GM18907 (cell line): Measurements from ENCODE around the gene SLC35E3.
"Not testable (repeated sequence)": the region's sequence is repeated elsewhere in the genome, so short reads cannot be mapped to it uniquely, and the experiment has no call there.

ENCODE experiments used
- ATAC-seq: cut with Tn5 transposase; IDR thresholded peaks from one replicate; pipeline ENCODE4 v1.9.1; 2021; ENCODE audit warnings: mild to moderate bottlenecking, moderate library complexity; ENCODE audit not compliant: unreplicated experiment

The SLC35E3 gene

GRCh38 chr12:68793975-68794652, 48.1 kb downstream of the SLC35E3 start:
- ATAC-seq: no peak

GRCh38 chr12:68794653-68795251, 48.8 kb downstream of the SLC35E3 start:
- no peak for ATAC-seq

GRCh38 chr12:68796399-68796798, 50.4 kb downstream of the SLC35E3 start:
- ATAC-seq: no peak

DNA sequence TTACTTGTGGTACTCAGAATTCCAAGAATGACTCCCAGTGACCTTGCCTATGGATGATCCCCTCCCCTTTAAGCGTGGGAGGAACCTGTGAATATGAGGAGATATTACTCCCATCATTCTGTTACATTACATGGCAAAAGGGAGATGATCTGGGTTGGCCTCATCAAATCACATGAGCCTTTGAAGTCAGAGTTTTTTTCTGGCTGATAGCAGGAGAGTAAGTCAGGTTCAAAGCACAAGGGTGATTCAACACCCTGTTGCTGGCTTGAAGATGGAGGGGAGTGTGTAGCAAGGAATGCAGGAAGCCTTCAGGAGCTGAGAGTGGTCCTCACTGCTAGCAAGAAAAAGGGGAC, 52.9 kb downstream of the SLC35E3 start:
- ATAC-seq: no peak

DNA sequence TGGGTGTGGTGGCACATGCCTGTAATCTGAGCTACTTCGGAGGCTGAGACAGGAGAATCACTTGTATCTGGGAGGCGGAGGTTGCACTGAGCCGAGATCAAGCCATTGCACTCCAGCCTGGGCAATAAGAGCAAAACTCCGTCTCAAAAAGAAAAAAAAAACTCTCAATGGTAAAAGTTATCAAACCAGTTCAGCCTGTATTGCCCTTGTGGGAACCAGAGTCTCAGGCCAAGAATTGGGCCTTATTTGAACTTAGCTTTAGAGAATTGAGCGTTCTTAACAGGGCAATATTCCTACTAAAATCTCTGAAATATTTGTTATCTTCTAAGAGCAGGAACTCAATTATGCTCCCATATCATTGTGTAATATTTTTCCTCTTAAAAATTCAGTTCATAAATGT, 54.3 kb downstream of the SLC35E3 start:
- ATAC-seq: no peak

- not testable (repeated sequence) for ATAC-seq
Observed at GRCh38 chr12:68801124-68801523, 55.1 kb downstream of the SLC35E3 start.

- not testable (repeated sequence) for ATAC-seq
Observed at GRCh38 chr12:68802372-68802745, 56.4 kb downstream of the SLC35E3 start.

GRCh38 chr12:68802911-68803651, 57.1 kb downstream of the SLC35E3 start:
- not testable (repeated sequence) for ATAC-seq

DNA sequence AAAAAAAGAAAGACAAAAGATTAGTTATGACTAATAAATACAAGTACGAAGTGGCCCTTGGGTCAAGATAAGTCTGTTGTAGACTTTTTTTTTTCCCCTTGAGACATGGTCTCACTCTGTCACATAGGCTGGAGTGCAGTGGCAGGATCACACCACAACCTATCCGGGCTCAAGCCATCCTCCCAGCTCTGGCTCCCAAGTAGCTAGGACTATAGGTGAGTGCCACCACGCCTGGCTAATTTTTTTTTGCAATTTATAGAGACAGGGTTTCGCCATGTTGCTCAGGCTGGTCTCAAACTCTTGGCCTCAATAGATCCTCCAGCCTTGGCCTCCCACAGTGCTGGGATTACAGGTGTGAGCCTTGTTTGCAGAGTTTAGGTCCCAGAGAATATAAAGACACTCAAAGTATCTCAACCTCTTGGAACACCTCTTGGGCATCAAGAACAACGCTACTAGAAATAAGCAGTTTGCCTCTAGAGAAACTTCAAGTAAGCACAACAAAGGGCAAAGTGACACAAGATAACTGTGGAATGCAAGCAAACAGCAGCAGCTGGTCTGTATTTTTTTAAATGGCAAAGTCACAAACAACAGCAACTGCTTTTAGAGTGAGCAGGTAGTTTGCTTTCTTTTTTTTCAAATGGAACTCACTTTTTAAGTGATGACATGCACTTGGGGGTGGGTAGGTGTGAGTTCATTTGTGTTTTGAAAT, 58.1 kb downstream of the SLC35E3 start:
- no peak for ATAC-seq

DNA sequence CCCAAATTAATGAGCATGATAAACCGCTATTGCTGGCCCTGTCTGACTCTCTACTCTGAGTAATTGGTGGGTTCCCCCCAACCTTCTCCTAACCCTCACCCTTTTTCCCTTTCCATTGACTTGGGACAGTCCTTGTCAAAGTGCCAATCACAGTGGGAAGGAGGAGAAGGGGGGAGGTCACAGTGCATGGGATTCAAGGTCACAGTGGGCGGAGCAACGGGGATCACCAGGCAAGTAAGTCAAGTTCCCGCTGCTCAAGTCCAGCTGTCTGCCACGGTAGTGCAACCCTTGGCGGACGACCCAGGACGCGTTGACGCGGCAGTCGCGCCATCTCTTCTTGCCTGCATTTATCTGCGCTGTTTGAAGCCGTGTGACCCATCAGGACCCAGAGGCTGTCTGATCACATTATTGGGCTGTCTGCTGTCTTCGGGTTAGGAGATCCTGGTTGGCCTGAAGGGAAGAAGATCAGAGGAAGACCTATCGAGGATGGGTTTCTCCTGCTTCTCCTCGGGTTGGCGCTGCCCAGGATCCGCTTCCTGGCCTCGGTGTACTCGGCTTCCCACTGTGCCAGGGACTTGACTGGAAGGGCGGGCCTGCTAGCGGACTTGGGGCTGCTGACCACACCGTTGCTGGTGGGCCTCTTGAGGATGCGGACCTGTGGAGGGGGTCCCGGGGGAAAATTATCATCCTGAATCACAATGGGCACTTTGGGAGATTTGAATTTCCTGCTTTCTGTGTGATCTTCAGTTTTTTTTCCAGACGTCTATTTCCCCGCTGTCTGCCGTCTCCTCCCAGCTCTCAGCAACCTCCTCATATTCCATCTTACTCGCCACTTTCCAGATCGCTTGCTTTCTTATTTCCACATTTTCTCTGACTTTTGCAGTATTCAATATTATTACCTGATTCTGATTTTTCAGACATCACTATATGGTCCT, 58.9 kb downstream of the SLC35E3 start:
- no peak for ATAC-seq

GRCh38 chr12:68805592-68806120, 59.7 kb downstream of the SLC35E3 start:
- no peak for ATAC-seq

- ATAC-seq: no peak
Observed at GRCh38 chr12:68806488-68807237, 60.7 kb downstream of the SLC35E3 start.

GRCh38 chr12:68807274-68807575, 61.2 kb downstream of the SLC35E3 start:
- not testable (repeated sequence) for ATAC-seq

- peak; percentile 74 for ATAC-seq
Observed at GRCh38 chr12:68807576-68808387, 61.8 kb downstream of the SLC35E3 start, which contains the start of gene MDM2. Gene MDM2, plus strand, starts transcription at chr12:68808177. Its CDS starts 301 bp downstream, at chr12:68808478.

- ATAC-seq: peak; percentile 69
Observed at GRCh38 chr12:68808388-68809189, 62.6 kb downstream of the SLC35E3 start.

GRCh38 chr12:68809190-68810026, 63.4 kb downstream of the SLC35E3 start:
- ATAC-seq: no peak

DNA sequence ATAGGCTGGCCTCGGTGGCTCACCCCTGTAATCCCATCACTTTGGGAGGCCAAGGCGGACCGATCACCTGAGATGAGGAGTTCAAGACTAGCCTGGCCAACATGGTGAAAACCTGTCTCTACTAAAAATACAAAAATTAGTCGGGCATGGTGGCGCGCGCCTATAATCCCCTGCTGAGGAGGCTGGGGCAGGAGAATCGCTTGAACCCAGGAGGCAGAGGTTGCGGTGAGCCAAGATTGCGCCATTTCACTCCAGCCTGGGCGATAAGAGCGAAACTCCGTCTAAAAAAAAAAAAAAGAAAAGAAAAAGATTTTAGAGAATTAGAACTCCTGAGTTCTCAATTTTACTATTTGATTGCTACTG, 64.0 kb downstream of the SLC35E3 start:
- ATAC-seq: not testable (repeated sequence)
